Erythroblast (primary cell): ENCODE data around the gene ABI3.

Experiments
- DNase-seq, 2 experiments: peaks; one replicate each; lab custom pipeline; 2025; lab: John Stamatoyannopoulos, UW
- GATA1 ChIP-seq: IDR thresholded peaks from 2 replicates; pipeline ENCODE4 v1.6.1; 2011; ENCODE audit warnings: low read depth, mild to moderate bottlenecking, control low read depth, low read length, moderate library complexity
- POLR2A ChIP-seq: IDR thresholded peaks from 2 replicates; pipeline ENCODE4 v1.6.1; 2011; ENCODE audit warnings: mild to moderate bottlenecking, low read length

Gene ABI3

GRCh38 chr17:49226771-49227435 is 16.4 kb downstream of the ABI3 start:
- DNase-seq: peak in 1 of 2 experiments; percentile 40
- TF ChIP-seq POLR2A: no peak
- TF ChIP-seq GATA1: no peak

DNA sequence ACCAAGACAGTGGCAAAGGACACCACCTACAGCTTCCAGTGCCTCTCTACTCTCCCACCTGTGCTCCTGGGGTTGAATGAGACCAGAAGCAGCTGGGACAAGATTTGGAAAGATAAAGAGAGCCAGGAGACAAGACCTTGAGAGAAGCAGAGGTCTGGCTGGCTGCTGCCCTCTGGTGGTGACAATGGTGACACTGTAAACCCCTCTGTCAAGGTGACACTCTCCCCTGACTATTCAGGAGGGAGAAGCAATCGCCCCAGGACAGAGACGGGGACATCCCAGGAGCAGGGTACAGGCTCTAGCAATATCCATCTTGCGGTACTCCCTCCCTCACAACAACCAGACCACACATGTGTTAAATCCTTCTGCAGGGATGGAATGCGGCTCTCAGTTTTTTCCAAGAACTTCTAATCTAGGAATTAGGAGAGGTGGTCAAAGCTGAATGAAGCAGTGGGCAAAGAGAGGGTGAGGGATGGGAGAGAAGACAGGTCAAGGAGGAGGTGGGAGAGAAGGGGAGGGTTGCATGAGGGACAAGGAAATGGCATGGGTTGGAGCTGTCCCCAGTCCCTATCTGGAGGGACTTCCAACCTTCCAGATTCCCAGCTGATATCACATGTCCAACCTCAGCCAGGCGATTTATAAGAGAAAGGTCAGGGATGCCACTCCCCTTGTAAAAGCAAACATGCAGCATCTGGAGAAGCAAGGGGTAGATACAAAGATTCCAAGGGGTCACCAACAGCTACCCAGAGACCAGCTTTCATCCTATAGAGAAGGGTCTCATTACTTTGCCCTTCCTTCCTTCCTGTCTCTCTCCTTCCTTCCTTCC is 17.1 kb downstream of the ABI3 start:
- TF ChIP-seq POLR2A (no peak), GATA1 (peak; percentile 13)
- peak; percentile 81 to 90 for DNase-seq

DNA sequence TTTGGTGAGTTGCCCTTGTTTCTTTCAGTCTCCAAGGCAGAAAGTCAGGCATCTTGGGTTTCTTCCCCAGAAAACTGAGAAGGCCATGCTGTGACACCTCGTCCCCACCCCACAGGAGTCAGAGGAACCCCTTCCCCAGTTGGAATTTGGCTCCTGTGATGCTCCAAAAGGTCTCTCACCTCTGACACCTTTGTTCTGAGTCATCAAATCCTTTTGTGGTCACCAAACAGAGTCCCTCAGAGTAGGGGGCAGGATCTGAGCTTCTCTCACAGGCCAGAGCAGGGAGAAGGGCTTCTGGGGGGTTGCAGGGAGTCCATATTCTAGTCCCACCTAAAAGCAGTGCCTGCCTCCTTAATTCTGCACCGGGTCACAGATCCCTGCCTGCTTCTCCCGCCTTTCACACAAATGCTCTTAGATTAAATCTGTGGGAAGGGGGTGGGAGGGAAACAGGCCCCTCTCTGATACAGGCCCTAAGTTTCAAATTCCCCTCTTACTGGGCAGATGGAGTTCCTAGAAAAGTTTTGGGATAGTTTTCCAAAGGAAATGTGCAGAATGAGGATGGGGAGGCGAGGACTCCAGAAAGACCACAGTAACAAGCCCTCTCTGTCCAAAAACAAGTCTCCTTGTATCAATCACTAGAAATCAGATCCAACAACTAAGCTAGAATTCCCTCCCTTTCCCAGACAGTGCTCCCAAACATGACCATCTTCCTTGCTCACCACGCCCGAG is 18.7 kb downstream of the ABI3 start:
- DNase-seq: peak in 1 of 2 experiments; percentile 45
- TF ChIP-seq GATA1: no peak
- no peak for TF ChIP-seq POLR2A

GRCh38 chr17:49229805-49230600 is 19.5 kb downstream of the ABI3 start:
- TF ChIP-seq POLR2A (no peak), GATA1 (no peak)

DNA sequence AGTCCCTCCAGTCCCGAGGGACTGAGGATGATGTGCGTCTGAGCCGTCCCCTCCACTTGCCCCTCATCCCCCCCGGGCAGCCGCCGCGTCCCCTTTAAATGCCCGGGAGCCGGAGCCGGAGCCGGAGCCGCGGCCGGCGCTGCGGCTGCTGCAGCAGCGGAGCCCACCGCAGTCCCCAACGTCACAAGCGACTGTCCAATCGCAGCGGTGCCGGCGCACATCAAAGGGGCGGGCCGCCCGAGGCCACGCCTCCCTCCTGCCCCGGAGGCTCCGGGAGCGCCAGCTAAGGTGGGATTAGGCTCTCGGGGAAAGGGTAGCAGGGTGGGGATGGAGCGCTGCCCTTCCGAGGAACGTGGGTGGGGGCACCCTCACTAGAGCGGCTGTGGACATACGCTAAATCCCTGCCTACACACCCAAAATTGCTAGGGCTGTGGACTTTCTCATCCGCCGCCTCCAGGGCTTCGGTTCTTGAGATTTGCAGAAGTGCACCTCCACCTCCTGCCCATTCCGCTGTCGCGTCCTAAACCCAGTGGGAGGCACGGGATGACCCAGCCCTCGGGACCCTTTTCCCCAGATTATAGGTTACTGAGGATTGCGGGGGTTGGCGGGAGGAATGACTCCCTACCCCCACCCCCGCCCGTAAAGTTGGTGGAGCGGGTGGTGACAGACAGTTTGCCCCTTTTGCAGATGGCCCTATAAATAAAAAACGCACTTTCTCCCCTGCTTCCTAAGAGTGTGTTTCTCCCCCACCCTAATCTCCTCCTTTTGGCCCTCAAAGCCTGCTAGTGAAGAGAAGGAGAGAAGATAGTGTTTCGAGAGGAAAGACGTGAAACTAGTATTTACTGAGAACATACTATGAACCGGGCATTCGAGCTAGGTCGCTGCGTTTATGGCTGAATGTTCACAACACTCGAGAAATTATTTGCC is 20.4 kb downstream of the ABI3 start, which contains the start of gene PHOSPHO1:
PHOSPHO1 (minus strand) TSS at position 152 of the 927 bp plus-strand sequence. CDS start 4,096 bp downstream, outside the sequence.
- peak; percentile 92 to 95 for DNase-seq
- TF ChIP-seq GATA1 (no peak), POLR2A (peak; percentile 92)

More at GRCh38 chr17:49229805-49230600, 19.5 kb downstream of the ABI3 start:
- peak; percentile 62 to 77 for DNase-seq

DNA sequence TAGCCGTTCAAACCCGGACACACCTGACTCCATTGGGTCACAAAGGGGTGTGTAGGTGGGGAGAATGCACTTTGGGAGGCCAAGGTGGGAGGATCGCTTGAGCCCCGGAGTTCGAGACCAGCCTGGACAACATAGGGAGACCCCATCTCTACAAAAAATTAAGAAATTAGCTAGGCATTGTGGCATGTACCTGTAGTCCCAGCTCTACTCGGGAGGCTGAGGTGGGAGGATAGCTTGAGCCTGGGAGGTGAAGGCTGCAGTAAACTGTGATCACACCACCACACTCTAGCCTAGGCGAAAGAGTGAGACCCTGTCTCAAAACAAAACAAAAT is 21.0 kb downstream of the ABI3 start:
- no peak for DNase-seq
- TF ChIP-seq GATA1 (no peak), POLR2A (no peak)

GRCh38 chr17:49234509-49235080 is 24.1 kb downstream of the ABI3 start:
- TF ChIP-seq GATA1 (no peak), POLR2A (no peak)
- no peak for DNase-seq

GRCh38 chr17:49235896-49236295 is 25.4 kb downstream of the ABI3 start:
- TF ChIP-seq POLR2A (no peak), GATA1 (no peak)
- no peak for DNase-seq

- DNase-seq: peak in 1 of 2 experiments; percentile 24
- TF ChIP-seq POLR2A (no peak), GATA1 (no peak)
These were observed 29.5 kb downstream of the ABI3 start for GRCh38 chr17:49239963-49240362.

- TF ChIP-seq POLR2A (no peak), GATA1 (no peak)
- DNase-seq: peak; percentile 45 to 52
These were observed 30.1 kb downstream of the ABI3 start for GRCh38 chr17:49240619-49241018.

GRCh38 chr17:49241040-49241439 is 30.5 kb downstream of the ABI3 start:
- DNase-seq: no peak
- TF ChIP-seq GATA1: no peak
- TF ChIP-seq POLR2A: no peak

DNA sequence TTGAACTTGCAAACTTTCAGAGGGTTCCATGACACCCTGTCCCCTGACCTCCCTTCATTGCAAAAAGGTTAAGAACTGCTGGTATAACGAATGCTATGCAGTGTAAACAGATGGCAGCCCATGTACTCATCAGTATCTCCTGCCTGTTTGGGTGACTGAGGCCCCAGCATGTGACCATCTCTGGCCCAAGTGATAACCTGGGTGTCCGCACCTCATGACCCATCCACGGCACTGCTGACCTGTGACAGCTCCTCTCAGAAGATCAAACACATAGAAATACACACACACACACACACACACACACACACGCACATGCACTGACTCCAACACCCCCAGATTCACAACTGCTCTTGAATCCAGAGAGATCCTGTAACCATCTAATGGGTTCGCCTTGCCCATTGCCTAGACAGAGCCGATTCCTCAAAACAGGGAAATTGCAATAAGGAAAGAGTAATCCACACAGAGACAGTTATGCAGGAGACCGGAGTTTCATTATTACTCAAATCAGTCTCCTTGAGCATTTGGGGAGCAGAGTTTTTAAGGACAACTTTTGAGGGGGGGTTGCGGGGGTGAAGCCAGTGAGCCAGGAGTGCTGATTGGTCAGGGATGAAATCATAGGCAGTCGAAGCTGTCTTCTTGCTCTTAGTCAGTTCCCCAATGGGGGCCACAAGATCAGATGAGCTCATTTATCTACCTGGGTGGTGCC is 31.3 kb downstream of the ABI3 start:
- TF ChIP-seq POLR2A (no peak), GATA1 (no peak)
- DNase-seq: peak; percentile 87 to 96
